K562 (cell line): ENCODE results near the gene RPS28. TPM values are rescaled to one million over a fixed set of nuclear protein-coding genes. Genes with fewer than 3 reads are reported as not detected.
A peak's percentile ranks its signal among the peaks of the same experiment; 100 is the strongest.

Experiments
- BRD9 ChIP-seq: fragments of 450-650 bp; IDR thresholded peaks from 2 replicates; pipeline ENCODE4 v1.6.1; 2018; ENCODE audit warnings: low read depth; ENCODE audit not compliant: partially characterized antibody
- CBX5 ChIP-seq: IDR thresholded peaks from 2 replicates; pipeline ENCODE4 v1.6.1; 2014; ENCODE audit warnings: low read depth, borderline replicate concordance
- DIDO1 ChIP-seq: fragments of 450-650 bp; IDR thresholded peaks from 2 replicates; pipeline ENCODE4 v1.6.1; 2016; ENCODE audit warnings: low read depth, missing biosample characterization, missing genetic modification characterization
- EP300 ChIP-seq: IDR thresholded peaks from 2 replicates; pipeline ENCODE4 v1.6.1; 2012; ENCODE audit warnings: low read length, improper control_type of control experiment
- FOXM1 ChIP-seq, 2 experiments: fragments of 450-650 bp in 1 of 2; sonication (generic) in 1 of 2; formaldehyde crosslinking in 1 of 2; IDR thresholded peaks; 2 replicates each; pipeline versions ENCODE4 v1.6.1 to v1.9.0; 2017 to 2022; ENCODE audit warnings: low read depth in 2 of 2, mild to moderate bottlenecking in 2 of 2, missing genetic modification reagents in 1 of 2, moderate library complexity in 1 of 2
- HDAC2 ChIP-seq: fragments of 450-650 bp; IDR thresholded peaks from 2 replicates; pipeline ENCODE4 v1.6.1; 2016; ENCODE audit warnings: mild to moderate bottlenecking
- IFI16 ChIP-seq: fragments of 250-450 bp; sonication (Bioruptor Pico); IDR thresholded peaks from 2 replicates; pipeline ENCODE4 v2.1.2; 2022; ENCODE audit warnings: mild to moderate bottlenecking, inconsistent platforms
- MCM2 ChIP-seq: fragments of 450-650 bp; IDR thresholded peaks from 2 replicates; pipeline ENCODE4 v1.6.1; 2017; ENCODE audit warnings: low read depth, mild to moderate bottlenecking
- MED1 ChIP-seq: sonication (generic); formaldehyde crosslinking; IDR thresholded peaks from 2 replicates; pipeline ENCODE4 v1.8.1; 2023; ENCODE audit warnings: missing genetic modification reagents, borderline replicate concordance
- NCOA6 ChIP-seq: fragments of 450-650 bp; IDR thresholded peaks from 2 replicates; pipeline ENCODE4 v1.6.1; 2017; ENCODE audit warnings: mild to moderate bottlenecking
- NFATC3 ChIP-seq: fragments of 450-650 bp; IDR thresholded peaks from 2 replicates; pipeline ENCODE4 v1.6.1; 2017; ENCODE audit warnings: mild to moderate bottlenecking
- PML ChIP-seq: IDR thresholded peaks from 2 replicates; pipeline ENCODE4 v1.6.1; 2012; ENCODE audit warnings: low read length, inconsistent platforms
- POLR3A ChIP-seq: IDR thresholded peaks from 2 replicates; pipeline ENCODE4 v1.6.1; 2011; ENCODE audit warnings: borderline replicate concordance, mild to moderate bottlenecking, moderate library complexity; ENCODE audit not compliant: insufficient read length, insufficient read depth; ENCODE audit errors: extremely low read depth
- RFX1 ChIP-seq: fragments of 450-650 bp; IDR thresholded peaks from 2 replicates; pipeline ENCODE4 v1.6.1; 2016; ENCODE audit warnings: mild to moderate bottlenecking, moderate library complexity
- SMAD4 ChIP-seq: fragments of 250-450 bp; sonication (Bioruptor Pico); conservative IDR thresholded peaks from 2 replicates; pipeline ENCODE4 v1.8.0; 2021; ENCODE audit warnings: inconsistent platforms, mild to moderate bottlenecking, moderate library complexity
- SRSF1 ChIP-seq: fragments of 200-400 bp; formaldehyde crosslinking; IDR thresholded peaks from 2 replicates; pipeline ENCODE4 v1.6.1; 2017; ENCODE audit warnings: mild to moderate bottlenecking, low read depth, low read length, moderate library complexity
- TFAP4 ChIP-seq: sonication (generic); formaldehyde crosslinking; IDR thresholded peaks from 2 replicates; pipeline ENCODE4 v1.8.0; 2022; ENCODE audit warnings: missing genetic modification reagents, mild to moderate bottlenecking, moderate library complexity, borderline replicate concordance
- ZKSCAN3 ChIP-seq: fragments of 250-450 bp; sonication (Bioruptor Pico); IDR thresholded peaks from 2 replicates; pipeline ENCODE4 v1.4.0; 2020
- ZNF766 ChIP-seq: fragments of 200-800 bp; sonication (Bioruptor generic); conservative IDR thresholded peaks from 2 replicates; pipeline ENCODE4 v1.6.1; 2016; ENCODE audit warnings: missing genetic modification characterization, missing compliant biosample characterization
- ZNF79 ChIP-seq: fragments of 250-450 bp; sonication (Bioruptor Pico); IDR thresholded peaks from 2 replicates; pipeline ENCODE4 v1.4.0; 2020; ENCODE audit warnings: low read depth, mild to moderate bottlenecking, moderate library complexity
- polyA plus RNA-seq, 8 experiments: library from polyadenylated mRNA; depleted of rRNA in 4 of 8; stranded (reverse) in 5 of 8; unstranded in 3 of 8; fragments of >200 nt; fragmentation: Nextera tagmentation in 2 of 8; fragmentation: Illumina TruSeq in 1 of 8; extraction: Ambion mirVana in 2 of 8; extraction: Trizol in 1 of 8; gene quantifications; 2 replicates each; pipeline versions ENCODE4 v1.2.1 to v1.2.3, GENCODE V29; 2011 to 2014; ENCODE audit warnings: inconsistent platforms in 1 of 8, missing spikeins in 1 of 8
- total RNA-seq, 7 experiments: library from RNA; depleted of rRNA in 6 of 7; stranded (reverse); fragments of >200 nt in 6 of 7; fragmentation: Illumina TruSeq in 2 of 7; extraction: Trizol in 2 of 7; gene quantifications; 2 replicates each; pipeline versions ENCODE4 v1.2.1 to v1.2.3, GENCODE V29; 2011 to 2021; ENCODE audit warnings: low replicate concordance in 1 of 7
- TF ChIP-seq, protein P1 (sequence below): sonication (generic); formaldehyde crosslinking; IDR thresholded peaks from 2 replicates; pipeline ENCODE4 v1.8.0; 2023; ENCODE audit warnings: mild to moderate bottlenecking, missing genetic modification reagents
- TF ChIP-seq, protein P2 (sequence below): fragments of 450-650 bp; IDR thresholded peaks from 2 replicates; pipeline ENCODE4 v1.6.1; 2016
- TF ChIP-seq, protein P3 (sequence below): fragments of 450-650 bp; IDR thresholded peaks from 2 replicates; pipeline ENCODE4 v1.6.1; 2017; ENCODE audit warnings: mild to moderate bottlenecking, moderate library complexity

Gene RPS28
- total and polyA plus RNA-seq, 9 of the 15 experiments (the other 6 are each of a cell fraction or from before 2014, with no cell fraction given): 165 to 2,827 (median 1,303) TPM

DNA sequence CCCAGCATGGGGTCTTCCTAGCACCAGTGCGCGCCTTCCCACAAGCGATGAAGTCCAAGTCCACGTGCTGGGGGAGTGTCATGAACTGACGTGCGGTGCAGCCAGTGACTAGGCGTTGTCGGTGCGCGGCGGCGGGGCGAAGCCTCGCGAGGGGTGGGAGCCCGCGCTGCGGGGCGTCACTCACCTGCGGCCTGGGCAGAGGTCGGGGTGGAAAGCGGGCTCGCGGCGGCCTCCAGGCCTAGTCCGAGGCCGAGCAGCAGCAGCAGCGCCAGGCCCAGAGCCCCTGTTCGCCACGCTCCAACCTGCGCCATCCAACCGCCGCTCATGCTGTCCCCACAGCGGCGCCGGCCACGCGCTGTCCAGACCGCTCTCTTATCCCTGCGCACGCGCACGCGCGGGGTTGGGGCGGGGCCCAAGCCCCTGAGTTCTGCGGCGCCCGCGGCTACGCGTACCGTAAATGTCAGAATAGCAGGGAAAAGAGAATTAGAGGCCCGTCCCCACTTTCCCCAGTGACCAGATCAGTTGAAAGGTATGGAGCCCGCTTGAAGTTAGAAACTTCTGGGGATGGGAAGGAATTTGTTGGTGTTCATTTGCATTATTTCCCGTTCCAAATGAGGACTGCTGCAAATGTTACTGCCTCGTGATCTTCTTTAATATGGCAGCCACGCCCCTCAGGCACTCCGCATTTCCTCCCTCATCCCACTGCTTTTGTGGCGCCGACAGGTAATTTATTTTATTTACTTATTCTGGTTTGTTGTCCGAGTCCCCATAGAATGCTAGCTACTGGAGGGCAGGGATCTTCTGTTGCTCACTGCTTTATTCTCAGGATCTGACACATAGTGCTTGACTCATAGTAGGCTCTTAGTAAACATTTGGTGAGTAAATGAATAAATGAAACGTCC lies 13.1 kb upstream of the RPS28 start, which contains the start of gene CD320 (continued):
- TF ChIP-seq, protein P1, sequence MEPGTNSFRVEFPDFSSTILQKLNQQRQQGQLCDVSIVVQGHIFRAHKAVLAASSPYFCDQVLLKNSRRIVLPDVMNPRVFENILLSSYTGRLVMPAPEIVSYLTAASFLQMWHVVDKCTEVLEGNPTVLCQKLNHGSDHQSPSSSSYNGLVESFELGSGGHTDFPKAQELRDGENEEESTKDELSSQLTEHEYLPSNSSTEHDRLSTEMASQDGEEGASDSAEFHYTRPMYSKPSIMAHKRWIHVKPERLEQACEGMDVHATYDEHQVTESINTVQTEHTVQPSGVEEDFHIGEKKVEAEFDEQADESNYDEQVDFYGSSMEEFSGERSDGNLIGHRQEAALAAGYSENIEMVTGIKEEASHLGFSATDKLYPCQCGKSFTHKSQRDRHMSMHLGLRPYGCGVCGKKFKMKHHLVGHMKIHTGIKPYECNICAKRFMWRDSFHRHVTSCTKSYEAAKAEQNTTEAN (CRISPR knock-in tag): no peak; the same call in 1 of the 2 replicates
- TF ChIP-seq SMAD4 (CRISPR knock-in tag) (peak; percentile 84), BRD9 (no peak), EP300 (no peak; the same call in 1 of the 2 replicates), IFI16 (CRISPR knock-in tag) (no peak), MED1 (CRISPR knock-in tag) (no peak), RFX1 (no peak), SRSF1 (no peak), NCOA6 (no peak), DIDO1 (no peak), HDAC2 (0 out of 2 replicates have a peak, but pooled peaks have one; percentile 52), CBX5 (no peak), ZNF79 (CRISPR knock-in tag) (no peak), TFAP4 (CRISPR knock-in tag) (peak; percentile 79; the same call in 1 of the 2 replicates), POLR3A (no peak), ZKSCAN3 (no peak), PML (no peak), FOXM1 (IDR thresholded peaks at IDR 0.05; ENCODE audit: low read depth) (peak; percentile 59), FOXM1 (CRISPR knock-in tag; IDR thresholded peaks at IDR 0.05; ENCODE audit: low read depth) (peak; percentile 96), NFATC3 (no peak), MCM2 (no peak), ZNF766 (no peak)
- TF ChIP-seq, protein P2, sequence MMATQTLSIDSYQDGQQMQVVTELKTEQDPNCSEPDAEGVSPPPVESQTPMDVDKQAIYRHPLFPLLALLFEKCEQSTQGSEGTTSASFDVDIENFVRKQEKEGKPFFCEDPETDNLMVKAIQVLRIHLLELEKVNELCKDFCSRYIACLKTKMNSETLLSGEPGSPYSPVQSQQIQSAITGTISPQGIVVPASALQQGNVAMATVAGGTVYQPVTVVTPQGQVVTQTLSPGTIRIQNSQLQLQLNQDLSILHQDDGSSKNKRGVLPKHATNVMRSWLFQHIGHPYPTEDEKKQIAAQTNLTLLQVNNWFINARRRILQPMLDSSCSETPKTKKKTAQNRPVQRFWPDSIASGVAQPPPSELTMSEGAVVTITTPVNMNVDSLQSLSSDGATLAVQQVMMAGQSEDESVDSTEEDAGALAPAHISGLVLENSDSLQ: peak; percentile 98
- TF ChIP-seq, protein P3, sequence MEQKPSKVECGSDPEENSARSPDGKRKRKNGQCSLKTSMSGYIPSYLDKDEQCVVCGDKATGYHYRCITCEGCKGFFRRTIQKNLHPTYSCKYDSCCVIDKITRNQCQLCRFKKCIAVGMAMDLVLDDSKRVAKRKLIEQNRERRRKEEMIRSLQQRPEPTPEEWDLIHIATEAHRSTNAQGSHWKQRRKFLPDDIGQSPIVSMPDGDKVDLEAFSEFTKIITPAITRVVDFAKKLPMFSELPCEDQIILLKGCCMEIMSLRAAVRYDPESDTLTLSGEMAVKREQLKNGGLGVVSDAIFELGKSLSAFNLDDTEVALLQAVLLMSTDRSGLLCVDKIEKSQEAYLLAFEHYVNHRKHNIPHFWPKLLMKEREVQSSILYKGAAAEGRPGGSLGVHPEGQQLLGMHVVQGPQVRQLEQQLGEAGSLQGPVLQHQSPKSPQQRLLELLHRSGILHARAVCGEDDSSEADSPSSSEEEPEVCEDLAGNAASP: no peak
